Activated naive CD8-positive, alpha-beta T cell treated with anti-CD3 and anti-CD28 coated beads for 36 hours (primary cell): ENCODE data around the gene PLEKHM2. TPM values are rescaled to one million over a fixed set of nuclear protein-coding genes. Genes with fewer than 3 reads are reported as not detected.

Experiments used
- DNase-seq: peaks from one replicate; pipeline ENCODE4 v3.0.0; 2021
- H3K27ac Mint-ChIP-seq: one replicate; pipeline ENCODE4 v1.8.0; 2022; ENCODE audit warnings: mild to moderate bottlenecking, moderate library complexity, mixed read lengths
- H3K27me3 Mint-ChIP-seq: one replicate; pipeline ENCODE4 v1.8.0; 2022; ENCODE audit warnings: mild to moderate bottlenecking, mixed read lengths
- H3K36me3 Mint-ChIP-seq: one replicate; pipeline ENCODE4 v1.8.0; 2021; ENCODE audit warnings: mild to moderate bottlenecking, mixed read lengths
- H3K4me1 Mint-ChIP-seq: one replicate; pipeline ENCODE4 v1.8.0; 2021; ENCODE audit warnings: mixed read lengths
- H3K4me3 Mint-ChIP-seq: one replicate; pipeline ENCODE4 v1.8.0; 2022; ENCODE audit warnings: mild to moderate bottlenecking, moderate library complexity, mixed read lengths
- H3K9me3 Mint-ChIP-seq: one replicate; pipeline ENCODE4 v1.8.0; 2022; ENCODE audit warnings: mixed read lengths
- total RNA-seq, 2 experiments: library from RNA; stranded (reverse); gene quantifications; one replicate each; pipeline ENCODE4 v1.2.3, GENCODE V29; 2021

PLEKHM2 gene
- total RNA-seq, 2 experiments from 2014 or later, result 45.4 to 50.6 TPM

DNA sequence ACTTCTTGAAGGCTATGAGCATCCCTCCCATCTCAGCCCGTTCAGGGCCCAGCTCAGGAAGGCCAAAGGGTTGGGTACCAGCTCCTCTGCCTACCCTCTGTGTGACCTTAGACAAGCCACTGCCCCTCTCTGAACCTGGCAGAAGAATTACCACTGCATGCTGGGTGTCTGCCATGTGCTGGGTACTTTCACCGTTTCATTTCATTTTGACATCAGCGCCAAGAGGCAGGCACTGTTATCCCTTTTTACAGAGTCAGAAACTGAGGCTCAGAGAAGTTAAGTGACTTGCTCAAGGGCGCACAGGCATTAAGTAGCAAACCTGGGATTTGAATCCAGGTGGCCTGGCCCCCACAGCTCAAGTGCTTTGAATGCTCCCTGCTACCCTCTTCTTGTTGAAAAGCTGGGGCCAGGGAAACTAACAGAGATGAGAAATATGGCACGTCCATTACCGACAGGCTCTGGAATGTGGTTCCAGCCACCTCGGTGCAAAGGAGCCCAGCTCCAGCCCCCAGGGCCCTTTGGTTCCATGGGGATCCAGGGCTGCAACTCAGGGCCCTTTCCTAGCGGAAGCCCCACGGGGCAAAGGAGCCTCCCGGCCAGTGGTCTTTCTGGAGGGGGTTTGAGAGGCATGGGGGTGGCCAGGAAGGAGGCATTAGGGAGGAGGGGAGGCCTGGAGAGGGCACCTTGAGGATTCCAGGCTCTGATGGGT lies 64.7 kb downstream of the PLEKHM2 start:
- Mint-ChIP-seq H3K4me1 (no peaks in the 10 kb centered on the region), H3K4me3 (no peak overlapping the region), H3K27me3 (peaks cover 12% of the 10 kb centered on the region), H3K36me3 (no peaks in the 10 kb centered on the region), H3K27ac (no peak overlapping the region), H3K9me3 (no peaks in the 10 kb centered on the region)
- no peak for DNase-seq

- H3K27ac Mint-ChIP-seq, result no peak overlapping the region
- H3K9me3 Mint-ChIP-seq, result no peaks in the 10 kb centered on the region
- H3K4me3 Mint-ChIP-seq, result no peak overlapping the region
- no peak for DNase-seq
- H3K36me3 Mint-ChIP-seq, result no peaks in the 10 kb centered on the region
- no peaks in the 10 kb centered on the region for H3K4me1 Mint-ChIP-seq
- peaks cover 12% of the 10 kb centered on the region for H3K27me3 Mint-ChIP-seq
These were observed 65.5 kb downstream of the PLEKHM2 start for GRCh38 chr1:15749399-15750291.

DNA sequence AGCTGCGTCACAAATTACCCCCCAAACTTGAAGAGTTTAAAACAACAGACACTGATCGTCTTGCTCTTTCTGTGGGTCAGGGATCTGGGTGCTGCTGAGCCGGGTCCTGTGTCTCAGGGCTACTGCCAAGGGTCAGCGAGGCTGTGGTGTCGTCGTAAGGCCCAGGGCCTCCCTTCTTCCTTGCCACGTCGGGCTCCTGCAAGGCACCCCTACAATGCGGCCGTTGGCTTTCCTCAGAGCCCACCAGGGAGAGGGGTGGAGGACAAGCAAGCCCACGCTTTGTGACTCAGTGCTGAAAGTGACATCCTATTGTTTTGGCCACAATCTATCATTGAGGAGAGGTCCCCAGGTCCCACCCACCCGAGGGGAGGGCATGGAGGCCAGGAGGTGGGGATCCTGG lies 66.8 kb downstream of the PLEKHM2 start:
- H3K4me3 Mint-ChIP-seq, result no peak overlapping the region
- no peak overlapping the region for H3K27ac Mint-ChIP-seq
- no peak for DNase-seq
- no peaks in the 10 kb centered on the region for H3K9me3 Mint-ChIP-seq
- no peaks in the 10 kb centered on the region for H3K36me3 Mint-ChIP-seq
- H3K4me1 Mint-ChIP-seq, result no peaks in the 10 kb centered on the region
- H3K27me3 Mint-ChIP-seq, result peaks cover 22% of the 10 kb centered on the region

DNA sequence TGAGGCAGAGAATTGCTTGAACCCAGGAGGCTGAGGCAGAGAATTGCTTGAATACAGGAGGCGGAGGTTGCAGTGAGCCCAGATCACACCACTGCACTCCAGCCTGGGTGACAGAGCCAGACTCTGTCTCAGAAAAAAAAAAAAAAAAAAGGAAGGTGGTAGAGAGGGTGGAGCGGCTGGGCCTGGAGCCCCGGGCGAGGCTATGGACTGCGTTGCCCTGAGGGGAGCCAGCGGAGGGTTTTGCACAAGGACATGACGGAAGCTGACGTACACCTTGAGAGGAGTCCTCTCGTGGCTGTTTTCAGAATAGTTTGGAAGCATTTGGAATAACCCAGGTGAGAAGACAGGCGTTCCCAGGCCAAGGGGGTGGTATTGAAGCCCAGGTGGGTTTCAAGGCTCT lies 67.6 kb downstream of the PLEKHM2 start:
- Mint-ChIP-seq H3K27me3 (peaks cover 29% of the 10 kb centered on the region), H3K9me3 (no peaks in the 10 kb centered on the region), H3K4me1 (peaks cover 6% of the 10 kb centered on the region), H3K27ac (no peak overlapping the region), H3K36me3 (no peaks in the 10 kb centered on the region), H3K4me3 (no peak overlapping the region)
- no peak for DNase-seq

DNA sequence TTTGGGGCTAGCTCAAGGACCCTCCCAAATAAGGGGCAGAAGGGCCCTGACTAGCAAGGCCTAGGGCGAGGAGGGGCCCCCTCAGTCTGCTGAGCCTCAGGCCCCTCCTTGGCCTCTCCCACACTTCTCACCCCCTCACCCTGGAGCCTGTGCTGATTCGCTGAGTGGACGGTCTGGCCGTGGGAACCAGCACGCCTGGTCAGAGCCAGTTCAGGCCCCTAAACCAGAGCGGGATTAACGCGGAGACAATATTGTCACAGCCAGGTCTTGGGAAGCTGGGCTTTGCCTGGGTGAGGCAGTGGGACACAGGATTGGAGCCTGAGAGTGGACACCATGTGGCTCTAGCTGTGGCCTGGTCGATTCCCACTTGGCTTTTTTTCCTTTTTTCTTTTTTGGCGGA lies 69.7 kb downstream of the PLEKHM2 start:
- Mint-ChIP-seq H3K9me3 (no peaks in the 10 kb centered on the region), H3K36me3 (no peaks in the 10 kb centered on the region), H3K4me1 (peaks cover 6% of the 10 kb centered on the region), H3K27ac (no peak overlapping the region), H3K27me3 (peaks cover 46% of the 10 kb centered on the region), H3K4me3 (no peak overlapping the region)
- DNase-seq, result no peak

DNA sequence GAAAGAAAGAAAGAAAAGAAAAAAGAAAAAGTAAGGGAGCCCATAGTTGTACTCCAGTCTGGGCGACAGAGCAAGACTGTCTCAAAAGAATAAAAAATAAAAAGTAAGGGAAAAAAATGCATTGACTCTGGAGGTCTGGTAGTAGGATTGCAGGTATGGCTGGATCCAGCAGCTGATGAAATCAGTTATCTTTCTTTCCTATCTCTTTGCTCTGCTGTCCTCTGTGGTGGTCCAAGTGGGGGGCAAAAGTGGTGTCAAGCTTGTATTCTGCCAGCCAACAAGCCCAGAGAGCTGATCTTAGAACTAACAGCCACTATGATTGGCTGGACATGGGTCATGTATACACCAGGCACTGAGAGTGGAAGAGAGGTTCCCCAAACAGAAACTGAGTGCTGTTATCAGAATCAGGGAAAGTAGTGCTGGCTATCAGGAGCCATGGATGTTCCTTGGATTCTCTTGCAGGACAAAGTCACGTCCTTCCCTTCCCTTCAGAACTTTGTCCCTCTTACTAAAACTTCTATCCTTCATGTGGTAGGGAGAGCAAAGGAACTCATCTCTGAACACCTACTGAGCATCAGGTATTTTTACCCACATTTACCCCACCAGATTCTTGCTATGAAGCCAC lies 71.0 kb downstream of the PLEKHM2 start:
- H3K4me1 Mint-ChIP-seq, result peaks cover 6% of the 10 kb centered on the region
- no peaks in the 10 kb centered on the region for H3K9me3 Mint-ChIP-seq
- H3K36me3 Mint-ChIP-seq, result no peaks in the 10 kb centered on the region
- H3K27ac Mint-ChIP-seq, result no peak overlapping the region
- no peak for DNase-seq
- peaks cover 55% of the 10 kb centered on the region for H3K27me3 Mint-ChIP-seq
- no peak overlapping the region for H3K4me3 Mint-ChIP-seq

DNA sequence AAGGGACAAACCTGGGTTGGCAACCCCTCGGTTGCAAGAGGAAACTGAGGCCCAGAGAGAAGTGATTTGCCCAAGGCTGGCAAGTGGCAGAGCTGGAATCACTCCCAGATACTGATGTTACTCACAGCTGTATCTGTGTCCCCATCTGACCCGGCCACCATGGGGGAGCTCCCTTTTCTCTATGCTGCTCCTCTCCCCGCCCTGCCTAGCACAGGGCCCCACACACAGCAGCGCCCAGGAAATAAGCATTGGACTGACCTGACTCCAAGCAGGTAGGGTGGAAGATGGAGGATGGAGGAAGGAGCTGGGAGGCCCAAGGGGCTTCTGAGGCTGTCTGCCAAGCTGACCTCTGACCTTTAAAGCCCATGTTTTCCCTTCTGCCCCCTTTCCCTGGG lies 71.5 kb downstream of the PLEKHM2 start:
- Mint-ChIP-seq H3K27ac (no peak overlapping the region), H3K27me3 (peaks cover 60% of the 10 kb centered on the region), H3K4me3 (no peak overlapping the region), H3K9me3 (no peaks in the 10 kb centered on the region), H3K4me1 (peaks cover 6% of the 10 kb centered on the region), H3K36me3 (no peaks in the 10 kb centered on the region)
- no peak for DNase-seq

DNA sequence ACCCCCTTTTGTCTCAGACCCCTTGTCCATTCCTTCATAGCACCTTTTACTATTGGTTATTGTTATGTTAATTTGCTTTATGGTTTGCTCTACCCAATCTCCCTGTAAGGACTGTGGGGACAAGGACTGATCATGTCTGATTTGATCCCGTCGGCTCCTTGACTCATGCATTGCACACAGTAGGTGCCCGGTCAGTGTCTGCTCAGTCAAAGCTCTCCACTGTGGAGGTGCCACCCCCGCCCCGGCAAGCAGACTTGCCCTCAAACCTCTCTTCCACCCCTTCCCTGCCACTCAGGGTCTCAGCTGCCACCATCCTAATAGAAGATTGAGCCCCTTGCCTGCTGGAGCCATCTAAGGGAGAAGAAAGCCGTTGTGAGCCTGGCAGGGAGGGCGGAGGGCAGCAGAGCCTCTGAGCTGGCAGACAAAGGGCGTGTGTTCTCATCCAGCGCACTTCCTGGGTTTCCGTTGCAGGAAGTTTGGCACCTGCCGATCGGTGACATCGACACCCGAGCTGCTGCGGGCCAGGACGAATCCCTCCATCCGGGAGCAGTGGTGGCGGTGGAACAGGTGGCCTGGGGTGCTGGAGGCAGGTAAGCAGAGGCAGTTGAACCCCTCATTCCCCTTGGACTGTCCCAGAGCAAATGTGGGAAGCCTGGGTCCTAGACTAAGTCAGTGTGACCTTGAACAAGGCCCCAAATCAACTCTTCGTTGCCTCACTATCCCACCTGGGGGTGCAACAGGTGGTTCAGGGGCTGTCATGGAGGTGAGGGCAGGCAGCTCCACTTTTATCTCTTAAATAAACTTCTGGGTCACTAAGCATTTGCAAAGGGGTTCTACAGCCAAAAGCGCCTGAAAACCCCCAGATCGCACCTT lies 72.3 kb downstream of the PLEKHM2 start:
- Mint-ChIP-seq H3K9me3 (no peaks in the 10 kb centered on the region), H3K36me3 (no peaks in the 10 kb centered on the region), H3K27ac (no peak overlapping the region), H3K4me1 (peaks cover 6% of the 10 kb centered on the region), H3K4me3 (no peak overlapping the region), H3K27me3 (peaks cover 68% of the 10 kb centered on the region)
- no peak for DNase-seq

DNA sequence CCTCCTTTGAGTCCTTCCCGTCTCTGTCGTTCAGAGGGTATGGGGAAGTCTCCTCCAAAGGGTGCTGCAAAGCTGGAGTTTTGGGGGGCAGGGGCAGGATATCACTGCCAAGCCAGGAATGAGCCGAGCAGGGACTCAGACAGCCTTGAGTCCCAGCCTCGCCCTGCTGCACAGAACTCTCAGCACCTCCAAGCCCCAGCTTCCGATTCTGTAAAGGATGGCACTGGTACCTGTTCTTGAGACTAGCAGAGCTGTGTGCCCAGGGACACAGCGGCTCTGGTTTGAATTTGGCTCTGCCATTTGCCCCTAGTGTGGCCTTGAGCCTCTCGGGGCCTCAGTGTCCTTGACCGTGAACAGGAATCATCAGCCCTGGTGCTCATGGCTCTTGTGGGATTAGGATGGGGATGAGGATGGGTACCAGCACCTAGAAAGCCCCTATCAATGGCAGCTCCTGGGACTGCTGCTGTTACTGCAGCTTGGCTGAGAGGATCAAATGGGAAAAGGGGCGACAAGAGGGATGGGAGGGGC lies 73.0 kb downstream of the PLEKHM2 start:
- H3K36me3 Mint-ChIP-seq, result no peaks in the 10 kb centered on the region
- peaks cover 6% of the 10 kb centered on the region for H3K4me1 Mint-ChIP-seq
- H3K4me3 Mint-ChIP-seq, result no peak overlapping the region
- no peak overlapping the region for H3K27ac Mint-ChIP-seq
- DNase-seq, result no peak
- H3K27me3 Mint-ChIP-seq, result peaks cover 69% of the 10 kb centered on the region
- H3K9me3 Mint-ChIP-seq, result no peaks in the 10 kb centered on the region

DNA sequence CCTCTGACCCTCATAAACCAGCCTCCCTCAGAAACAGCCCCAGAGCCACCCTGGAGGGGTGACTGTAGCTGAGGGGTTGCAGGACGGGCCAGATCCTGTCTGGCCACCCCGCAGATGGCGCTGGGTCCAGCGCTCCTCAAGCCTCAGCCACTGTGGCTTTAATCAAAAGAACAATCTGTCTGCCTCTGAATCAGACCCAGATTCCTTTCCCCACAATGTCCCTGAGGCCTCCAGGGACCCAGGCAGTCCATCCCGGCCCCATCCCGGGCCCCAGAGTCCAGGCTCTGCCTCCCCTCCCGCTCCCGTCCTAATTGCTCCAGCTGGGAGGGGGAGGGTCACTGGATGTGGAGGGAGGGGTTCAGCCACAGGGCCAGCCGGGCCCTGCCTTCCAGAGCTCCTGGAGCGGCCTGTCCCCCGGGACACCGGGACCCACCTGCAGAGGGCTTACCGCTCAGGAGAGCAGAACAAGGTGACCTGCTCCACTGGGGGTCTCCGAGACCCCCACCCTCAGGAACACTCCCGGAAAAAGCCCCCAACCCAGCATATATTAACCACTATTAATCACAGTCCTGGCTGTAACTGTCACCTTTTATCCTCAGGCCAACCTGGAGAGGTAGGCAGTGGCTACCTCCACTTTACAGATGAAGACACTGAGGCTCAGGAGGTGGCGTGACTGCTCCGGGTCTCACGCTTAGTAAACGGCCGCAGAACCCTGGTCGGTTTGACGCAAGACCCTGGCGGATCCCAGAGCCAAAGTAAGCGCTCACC lies 73.6 kb downstream of the PLEKHM2 start:
- Mint-ChIP-seq H3K4me1 (peaks cover 6% of the 10 kb centered on the region), H3K36me3 (no peaks in the 10 kb centered on the region), H3K4me3 (peak overlapping the region; percentile 65), H3K27me3 (peaks cover 74% of the 10 kb centered on the region), H3K9me3 (no peaks in the 10 kb centered on the region), H3K27ac (no peak overlapping the region)
- DNase-seq, result no peak

DNA sequence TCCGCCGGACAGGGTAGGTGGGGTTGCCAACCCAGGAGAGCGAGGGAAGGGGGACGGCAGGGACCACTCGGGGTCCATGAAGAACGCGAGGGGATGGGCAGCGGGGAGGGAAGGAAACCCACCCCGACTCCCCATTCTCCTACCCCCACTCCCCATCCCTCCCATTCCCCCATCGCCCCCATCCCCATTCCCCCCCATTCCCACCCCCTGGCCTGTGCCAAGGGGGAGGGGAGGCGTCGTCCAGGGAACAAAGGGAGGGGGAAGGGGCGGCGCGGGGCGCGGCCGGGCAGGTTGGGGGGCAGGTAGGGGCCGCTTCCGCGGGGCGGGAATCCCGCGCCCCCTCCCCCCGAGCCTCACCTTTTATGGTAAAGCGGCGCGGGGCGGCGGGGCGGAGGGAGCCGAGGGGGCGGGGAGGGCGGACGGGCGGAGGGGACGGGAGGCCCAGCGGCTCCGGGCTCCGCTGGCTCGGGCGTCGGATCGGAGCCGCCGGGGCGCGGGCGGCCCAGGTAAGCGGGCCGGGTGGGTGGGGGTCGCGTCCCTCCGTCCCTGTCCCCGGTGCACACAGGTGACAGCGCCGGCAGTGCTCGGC lies 74.3 kb downstream of the PLEKHM2 start, which contains the start of gene FBLIM1:
TSS of gene FBLIM1 (plus strand) at position 453 of the 589 bp plus-strand sequence. CDS start 6,189 bp downstream, outside the sequence.
- peak within 1 kb of the TSS; percentile 65 for H3K4me3 Mint-ChIP-seq
- H3K27me3 Mint-ChIP-seq, result peaks cover 68% of the 10 kb centered on the region
- H3K4me1 Mint-ChIP-seq, result peaks cover 6% of the 10 kb centered on the region
- H3K27ac Mint-ChIP-seq, result no peak within 1 kb of the TSS
- DNase-seq, result no peak
- H3K36me3 Mint-ChIP-seq, result no peaks in the 10 kb centered on the region
- no peaks in the 10 kb centered on the region for H3K9me3 Mint-ChIP-seq

DNA sequence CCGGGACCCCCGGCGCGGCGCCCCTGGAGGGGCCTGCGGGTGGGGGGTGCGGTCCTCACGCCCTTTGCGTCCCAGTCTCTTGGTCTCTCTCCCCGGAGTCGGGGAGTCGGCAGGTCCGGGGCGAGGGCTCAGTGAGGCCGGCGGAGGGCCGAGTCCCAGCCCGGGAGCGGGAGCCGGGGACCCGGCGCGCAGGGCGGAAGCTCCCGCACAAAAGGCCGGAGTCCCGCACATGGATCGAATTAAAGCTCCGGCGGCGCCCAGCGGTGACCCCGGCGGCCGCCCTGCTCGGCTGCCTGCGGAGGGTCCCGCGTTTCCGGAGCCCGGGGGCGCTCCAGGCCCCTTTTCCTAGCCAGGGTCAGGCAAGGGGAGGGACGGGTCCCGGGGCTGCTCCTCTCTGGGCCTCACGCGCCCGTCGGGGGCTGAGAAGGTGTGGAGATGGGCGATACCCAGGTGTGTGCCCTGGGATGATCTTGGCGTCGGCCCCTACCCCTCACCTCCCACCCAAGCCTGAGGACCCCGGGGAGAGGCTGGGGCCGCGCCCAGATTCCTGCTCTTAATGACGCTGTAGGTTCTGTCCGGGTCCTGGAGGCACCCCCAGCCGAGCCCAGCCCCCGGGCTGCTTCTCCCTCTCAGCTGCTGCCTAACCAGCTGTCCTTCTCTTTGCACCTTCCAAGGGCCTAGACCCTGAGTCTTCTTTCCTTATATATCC lies 75.0 kb downstream of the PLEKHM2 start:
- Mint-ChIP-seq H3K4me1 (peaks cover 6% of the 10 kb centered on the region), H3K4me3 (peak overlapping the region; percentile 20), H3K27me3 (peaks cover 65% of the 10 kb centered on the region)

More for the DNA sequence above, 75.0 kb downstream of the PLEKHM2 start:
- no peaks in the 10 kb centered on the region for H3K36me3 Mint-ChIP-seq
- DNase-seq, result no peak
- no peak overlapping the region for H3K27ac Mint-ChIP-seq
- no peaks in the 10 kb centered on the region for H3K9me3 Mint-ChIP-seq
